Measurements from ENCODE around the gene RGPD8. TPM values are rescaled to one million over a fixed set of nuclear protein-coding genes. Genes with fewer than 3 reads are reported as not detected.
"Not testable (repeated sequence)": the region's sequence is repeated elsewhere in the genome, so short reads cannot be mapped to it uniquely, and the experiment has no call there.

RGPD8 gene
- polyA plus RNA-seq, 1 donor from 2014 or later: 6.8 TPM

DNA sequence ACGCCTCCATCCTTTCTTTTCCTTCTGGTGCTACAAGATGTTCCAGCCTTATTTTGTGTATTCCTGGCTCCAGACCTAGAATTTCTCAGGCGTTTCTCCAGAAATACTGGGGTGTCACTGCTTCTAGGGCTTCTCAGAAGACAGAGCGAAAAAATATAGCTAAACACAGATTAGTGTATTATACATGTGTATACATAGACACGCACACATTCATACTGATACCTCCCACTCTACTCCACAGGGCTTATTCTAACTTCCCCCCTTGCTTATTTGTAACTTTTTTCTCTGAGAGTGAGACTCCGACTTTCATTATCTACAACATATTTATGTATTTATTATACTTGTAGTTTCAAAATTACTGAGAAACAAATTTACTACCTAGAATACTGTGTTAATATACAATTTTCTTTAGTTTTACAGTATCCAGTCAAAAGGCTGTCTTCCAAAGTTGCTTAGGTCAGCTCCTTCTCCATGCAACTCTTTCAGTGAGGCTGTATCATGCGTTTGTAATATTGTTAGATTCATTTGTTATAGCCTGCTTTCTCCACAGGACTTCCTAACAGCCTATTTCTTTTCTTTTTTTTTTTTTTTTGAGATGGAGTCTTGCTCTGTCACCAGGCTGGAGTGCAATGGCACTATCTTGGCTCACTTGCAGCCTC, 5.3 kb upstream of the RGPD8 start:
- not testable (repeated sequence) for H3K9me2 ChIP-seq (ENCODE audit: insufficient read depth, low read length); H2AFZ ChIP-seq (ENCODE audit: low read depth, low read length); H3K79me2 ChIP-seq (replicated peaks; ENCODE audit: insufficient read depth, low read length); H3K36me3 ChIP-seq (ENCODE audit: insufficient read depth, low read length); H3K27me3 ChIP-seq (ENCODE audit: insufficient read depth, low read depth, low read length); H3K9me3 ChIP-seq (ENCODE audit: low read length); H3K4me3 ChIP-seq (ENCODE audit: low read length); H3K9ac ChIP-seq (ENCODE audit: low read length); H3K27ac ChIP-seq (ENCODE audit: low read length); H4K20me1 ChIP-seq (ENCODE audit: insufficient read depth); H3K4me2 ChIP-seq (ENCODE audit: low read length); H3F3A ChIP-seq (ENCODE audit: insufficient read depth, low read length, poor library complexity, severe bottlenecking)

- not testable (repeated sequence) for H3K27ac ChIP-seq (ENCODE audit: low read length); H3K36me3 ChIP-seq (ENCODE audit: insufficient read depth, low read length); H3K27me3 ChIP-seq (ENCODE audit: insufficient read depth, low read depth, low read length); H2AFZ ChIP-seq (ENCODE audit: low read depth, low read length); H3K4me3 ChIP-seq (ENCODE audit: low read length); H3K9me2 ChIP-seq (ENCODE audit: insufficient read depth, low read length); H4K20me1 ChIP-seq (ENCODE audit: insufficient read depth); H3K9me3 ChIP-seq (ENCODE audit: low read length); H3K79me2 ChIP-seq (replicated peaks; ENCODE audit: insufficient read depth, low read length); H3K4me2 ChIP-seq (ENCODE audit: low read length); H3F3A ChIP-seq (ENCODE audit: insufficient read depth, low read length, poor library complexity, severe bottlenecking); H3K9ac ChIP-seq (ENCODE audit: low read length)
These were observed 4.0 kb upstream of the RGPD8 start for GRCh38 chr2:112437405-112437831.

DNA sequence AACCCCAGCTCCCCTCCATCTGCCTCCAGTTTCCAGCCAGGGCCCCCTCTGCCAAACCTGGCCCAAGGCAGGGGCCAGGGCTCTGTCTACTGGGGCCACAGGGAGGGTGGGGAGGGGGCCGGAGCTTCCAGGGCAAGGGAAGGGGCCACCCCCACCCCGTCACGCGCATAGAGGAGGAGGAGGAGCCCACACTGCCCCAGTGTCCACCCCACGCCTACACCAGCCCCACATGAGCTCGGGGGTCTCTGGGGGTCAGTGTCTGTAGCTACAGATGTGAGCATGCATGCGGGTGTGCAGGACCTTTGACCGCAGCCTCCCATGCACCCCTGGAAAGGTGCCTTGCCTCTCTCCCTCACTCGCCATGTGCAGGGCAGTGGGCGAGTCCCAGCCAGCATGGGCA, 3.5 kb upstream of the RGPD8 start:
- not testable (repeated sequence) for H3F3A ChIP-seq (ENCODE audit: insufficient read depth, low read length, poor library complexity, severe bottlenecking); H4K20me1 ChIP-seq (ENCODE audit: insufficient read depth); H3K9ac ChIP-seq (ENCODE audit: low read length); H3K4me3 ChIP-seq (ENCODE audit: low read length); H3K27me3 ChIP-seq (ENCODE audit: insufficient read depth, low read depth, low read length); H3K79me2 ChIP-seq (replicated peaks; ENCODE audit: insufficient read depth, low read length); H2AFZ ChIP-seq (ENCODE audit: low read depth, low read length); H3K36me3 ChIP-seq (ENCODE audit: insufficient read depth, low read length); H3K9me2 ChIP-seq (ENCODE audit: insufficient read depth, low read length); H3K9me3 ChIP-seq (ENCODE audit: low read length); H3K4me2 ChIP-seq (ENCODE audit: low read length); H3K27ac ChIP-seq (ENCODE audit: low read length)

DNA sequence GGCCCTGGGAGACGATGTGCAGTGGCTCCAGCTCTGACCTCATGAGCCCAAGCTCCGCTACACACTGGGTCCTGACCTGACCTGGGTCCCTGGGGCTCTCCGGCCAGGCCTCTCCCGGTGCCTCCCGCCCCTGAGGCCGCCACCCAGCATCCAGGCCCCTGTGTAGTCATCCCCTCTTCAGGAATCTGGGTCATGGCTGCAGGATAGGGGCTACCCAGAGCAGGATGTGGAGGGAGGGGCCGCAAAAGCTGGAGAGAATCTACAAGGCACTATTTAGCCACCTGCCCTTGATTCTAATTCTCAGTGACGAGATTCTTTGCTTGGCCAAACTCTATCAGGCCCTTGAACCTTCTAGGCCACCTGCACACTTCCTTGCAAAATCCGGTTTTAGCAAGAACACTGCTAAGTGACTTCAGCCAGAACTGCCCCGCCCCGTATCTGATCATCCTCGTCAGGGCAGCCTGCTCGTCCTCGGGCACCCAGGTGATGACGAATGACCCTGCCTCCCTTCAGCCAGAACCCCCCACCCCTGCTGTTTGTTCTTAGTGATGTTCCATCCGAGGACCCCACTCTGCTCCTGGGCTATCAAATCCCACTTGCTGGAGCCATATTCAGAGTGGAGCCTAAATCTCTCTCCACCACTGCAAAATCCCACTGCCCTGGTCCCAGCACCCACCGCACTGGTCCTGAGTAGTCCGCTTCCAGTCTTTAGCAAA, 2.4 kb upstream of the RGPD8 start:
- not testable (repeated sequence) for H3K9me2 ChIP-seq (ENCODE audit: insufficient read depth, low read length); H2AFZ ChIP-seq (ENCODE audit: low read depth, low read length); H3K36me3 ChIP-seq (ENCODE audit: insufficient read depth, low read length); H3K27ac ChIP-seq (ENCODE audit: low read length); H3K4me3 ChIP-seq (ENCODE audit: low read length); H3F3A ChIP-seq (ENCODE audit: insufficient read depth, low read length, poor library complexity, severe bottlenecking); H3K27me3 ChIP-seq (ENCODE audit: insufficient read depth, low read depth, low read length); H3K79me2 ChIP-seq (replicated peaks; ENCODE audit: insufficient read depth, low read length); H3K9ac ChIP-seq (ENCODE audit: low read length); H3K9me3 ChIP-seq (ENCODE audit: low read length); H4K20me1 ChIP-seq (ENCODE audit: insufficient read depth); H3K4me2 ChIP-seq (ENCODE audit: low read length)

- H3K4me2 ChIP-seq (ENCODE audit: low read length); H2AFZ ChIP-seq (ENCODE audit: low read depth, low read length); H3K9me3 ChIP-seq (ENCODE audit: low read length); H3K9ac ChIP-seq (ENCODE audit: low read length); H3K79me2 ChIP-seq (replicated peaks; ENCODE audit: insufficient read depth, low read length); H4K20me1 ChIP-seq (ENCODE audit: insufficient read depth); H3F3A ChIP-seq (ENCODE audit: insufficient read depth, low read length, poor library complexity, severe bottlenecking); H3K9me2 ChIP-seq (ENCODE audit: insufficient read depth, low read length); H3K4me3 ChIP-seq (ENCODE audit: low read length); H3K36me3 ChIP-seq (ENCODE audit: insufficient read depth, low read length); H3K27ac ChIP-seq (ENCODE audit: low read length); H3K27me3 ChIP-seq (ENCODE audit: insufficient read depth, low read depth, low read length): not testable (repeated sequence)
These were observed 1.7 kb upstream of the RGPD8 start for GRCh38 chr2:112434890-112435715.

Data from neural cell (in vitro differentiated cells).